Fibroblast of skin of right quadriceps (primary cell): ENCODE results near the gene CHRNE.
A peak's percentile ranks its signal among the peaks of the same experiment; 100 is the strongest.

Source experiments
- DNase-seq: peaks from one replicate; pipeline ENCODE4 v3.0.0-alpha.2; 2013

CHRNE gene

GRCh38 chr17:4901648-4902344 is 1.1 kb downstream of the CHRNE start:
- no peak for DNase-seq

GRCh38 chr17:4901108-4901647 is 1.7 kb downstream of the CHRNE start:
- no peak for DNase-seq

GRCh38 chr17:4900231-4901107 is 2.4 kb downstream of the CHRNE start:
- peak; percentile 15 for DNase-seq

GRCh38 chr17:4899341-4900230 is 3.3 kb downstream of the CHRNE start, which contains the start of gene C17orf107:
TSS of gene C17orf107 (plus strand) at chr17:4899536. CDS start at chr17:4899763, 227 bp downstream.
- peak; percentile 83 for DNase-seq

- no peak for DNase-seq
Observed at GRCh38 chr17:4898927-4899326, 4.0 kb downstream of the CHRNE start.

- no peak for DNase-seq
Observed at GRCh38 chr17:4898351-4898750, 4.5 kb downstream of the CHRNE start.

GRCh38 chr17:4897785-4898184 is 5.1 kb downstream of the CHRNE start:
- DNase-seq: no peak

- DNase-seq: no peak
Observed at GRCh38 chr17:4897198-4897687, 5.7 kb downstream of the CHRNE start.

- no peak for DNase-seq
Observed at GRCh38 chr17:4896332-4897197, 6.3 kb downstream of the CHRNE start.

- DNase-seq: no peak
Observed at GRCh38 chr17:4895657-4896331, 7.1 kb downstream of the CHRNE start.

GRCh38 chr17:4895121-4895520 is 7.8 kb downstream of the CHRNE start:
- DNase-seq: no peak

GRCh38 chr17:4893721-4894560 is 9.0 kb downstream of the CHRNE start:
- DNase-seq: no peak

GRCh38 chr17:4893272-4893671 is 9.6 kb downstream of the CHRNE start:
- no peak for DNase-seq

- no peak for DNase-seq
Observed at GRCh38 chr17:4892499-4893221, 10.2 kb downstream of the CHRNE start.

GRCh38 chr17:4891411-4892410 is 11.2 kb downstream of the CHRNE start:
- DNase-seq: no peak

- DNase-seq: no peak
Observed at GRCh38 chr17:4887581-4887980, 15.3 kb downstream of the CHRNE start.

- no peak for DNase-seq
Observed at GRCh38 chr17:4886830-4887229, 16.1 kb downstream of the CHRNE start.

GRCh38 chr17:4884489-4884888 is 18.4 kb downstream of the CHRNE start:
- DNase-seq: no peak
